ENCODE measurements around the gene CGNL1.

CGNL1 gene

DNA sequence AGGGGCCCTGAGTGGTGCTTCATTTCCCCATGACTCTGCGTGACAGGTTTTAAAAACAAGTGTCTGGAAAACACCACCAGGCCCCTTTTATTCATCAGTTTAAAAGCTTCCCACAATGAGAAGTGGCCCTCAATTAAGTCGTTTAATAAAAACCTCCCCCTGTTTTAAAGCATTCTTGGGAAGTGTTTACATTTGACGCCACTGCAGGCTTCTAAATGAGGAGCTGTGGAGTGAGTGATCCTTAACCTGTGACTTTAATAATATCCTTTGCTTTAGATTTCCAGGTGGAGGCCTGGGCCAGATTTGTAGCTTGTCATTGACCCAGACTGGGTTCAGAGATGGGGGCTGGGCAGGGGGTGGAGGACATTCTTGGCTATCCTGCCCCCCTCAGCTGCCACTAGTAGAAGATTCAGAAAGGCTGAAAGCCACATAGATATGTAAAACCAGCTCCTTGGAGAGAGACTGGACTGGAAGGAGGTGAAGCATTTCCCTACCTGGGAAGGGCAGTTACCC, 11.3 kb downstream of the CGNL1 start:
- DNase-seq = no peak
- no peak overlapping the region for H3K9ac ChIP-seq (ENCODE audit: low read length)

DNA sequence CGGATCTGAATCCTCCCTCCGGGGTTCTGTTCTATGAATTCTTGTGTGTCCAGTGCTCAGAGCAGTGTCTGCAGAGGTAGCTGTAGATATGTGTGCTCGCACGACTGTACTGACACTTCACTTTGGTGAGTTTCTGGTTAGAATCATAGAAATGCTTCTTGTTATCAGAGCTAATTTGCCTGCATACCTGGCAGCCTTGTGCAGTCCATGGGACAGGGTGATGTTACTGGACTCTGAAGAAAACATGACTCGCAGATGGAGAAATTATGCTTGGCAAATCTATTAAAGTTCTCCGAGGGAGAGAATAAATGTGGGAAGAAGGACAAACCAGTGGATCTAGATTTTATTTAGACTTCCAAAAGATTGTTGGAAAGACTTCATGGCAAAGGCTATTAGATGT, 12.2 kb downstream of the CGNL1 start:
- no peak overlapping the region for H3K9ac ChIP-seq (ENCODE audit: low read length)
- no peaks in the 10 kb centered on the region for H3K4me1 ChIP-seq (ENCODE audit: low read length)
- H2AFZ ChIP-seq (ENCODE audit: low read length) = no peak overlapping the region
- DNase-seq = no peak
- H3K27me3 ChIP-seq (replicated peaks; ENCODE audit: insufficient read depth, low read length) = no peaks in the 10 kb centered on the region
- H3K27ac ChIP-seq (ENCODE audit: low read length) = no peak overlapping the region
- no peaks in the 10 kb centered on the region for H3K79me2 ChIP-seq (ENCODE audit: low read length)
- H4K20me1 ChIP-seq (ENCODE audit: insufficient read depth, low read length) = no peaks in the 10 kb centered on the region
- no peak overlapping the region for H3K4me3 ChIP-seq (ENCODE audit: low read length)
- H3K9me2 ChIP-seq (replicated peaks; ENCODE audit: insufficient read depth, low read length) = no peaks in the 10 kb centered on the region
- H3K36me3 ChIP-seq (replicated peaks; ENCODE audit: insufficient read depth, low read length) = no peaks in the 10 kb centered on the region
- no peaks in the 10 kb centered on the region for H3F3A ChIP-seq (ENCODE audit: insufficient read depth, low read length)
- TF ChIP-seq EZH2 (optimal IDR thresholded peaks at IDR 0.05; ENCODE audit: low read depth, low read length) = no peak
- no peak for TF ChIP-seq EZH2phosphoT487 (IDR thresholded peaks at IDR 0.05; ENCODE audit: low read length)
- TF ChIP-seq, protein P1, sequence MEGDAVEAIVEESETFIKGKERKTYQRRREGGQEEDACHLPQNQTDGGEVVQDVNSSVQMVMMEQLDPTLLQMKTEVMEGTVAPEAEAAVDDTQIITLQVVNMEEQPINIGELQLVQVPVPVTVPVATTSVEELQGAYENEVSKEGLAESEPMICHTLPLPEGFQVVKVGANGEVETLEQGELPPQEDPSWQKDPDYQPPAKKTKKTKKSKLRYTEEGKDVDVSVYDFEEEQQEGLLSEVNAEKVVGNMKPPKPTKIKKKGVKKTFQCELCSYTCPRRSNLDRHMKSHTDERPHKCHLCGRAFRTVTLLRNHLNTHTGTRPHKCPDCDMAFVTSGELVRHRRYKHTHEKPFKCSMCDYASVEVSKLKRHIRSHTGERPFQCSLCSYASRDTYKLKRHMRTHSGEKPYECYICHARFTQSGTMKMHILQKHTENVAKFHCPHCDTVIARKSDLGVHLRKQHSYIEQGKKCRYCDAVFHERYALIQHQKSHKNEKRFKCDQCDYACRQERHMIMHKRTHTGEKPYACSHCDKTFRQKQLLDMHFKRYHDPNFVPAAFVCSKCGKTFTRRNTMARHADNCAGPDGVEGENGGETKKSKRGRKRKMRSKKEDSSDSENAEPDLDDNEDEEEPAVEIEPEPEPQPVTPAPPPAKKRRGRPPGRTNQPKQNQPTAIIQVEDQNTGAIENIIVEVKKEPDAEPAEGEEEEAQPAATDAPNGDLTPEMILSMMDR (IDR thresholded peaks at IDR 0.05; ENCODE audit: low read length) = no peak
- no peak overlapping the region for H3K4me2 ChIP-seq (ENCODE audit: low read depth, low read length)
- H3K9me3 ChIP-seq (replicated peaks; ENCODE audit: insufficient read depth, low read length) = no peaks in the 10 kb centered on the region

More for the DNA sequence above, 11.3 kb downstream of the CGNL1 start:
- no peaks in the 10 kb centered on the region for H3K27me3 ChIP-seq (replicated peaks; ENCODE audit: insufficient read depth, low read length)
- no peaks in the 10 kb centered on the region for H3K9me2 ChIP-seq (replicated peaks; ENCODE audit: insufficient read depth, low read length)
- no peaks in the 10 kb centered on the region for H3F3A ChIP-seq (ENCODE audit: insufficient read depth, low read length)
- TF ChIP-seq EZH2 (optimal IDR thresholded peaks at IDR 0.05; ENCODE audit: low read depth, low read length) (no peak), EZH2phosphoT487 (IDR thresholded peaks at IDR 0.05; ENCODE audit: low read length) (no peak)
- TF ChIP-seq, protein P1 (IDR thresholded peaks at IDR 0.05; ENCODE audit: low read length) = no peak
- no peak overlapping the region for H2AFZ ChIP-seq (ENCODE audit: low read length)
- H3K27ac ChIP-seq (ENCODE audit: low read length) = no peak overlapping the region
- H4K20me1 ChIP-seq (ENCODE audit: insufficient read depth, low read length) = no peaks in the 10 kb centered on the region
- no peaks in the 10 kb centered on the region for H3K36me3 ChIP-seq (replicated peaks; ENCODE audit: insufficient read depth, low read length)
- no peak overlapping the region for H3K4me3 ChIP-seq (ENCODE audit: low read length)
- H3K4me1 ChIP-seq (ENCODE audit: low read length) = no peaks in the 10 kb centered on the region
- H3K4me2 ChIP-seq (ENCODE audit: low read depth, low read length) = no peak overlapping the region
- H3K79me2 ChIP-seq (ENCODE audit: low read length) = no peaks in the 10 kb centered on the region
- no peaks in the 10 kb centered on the region for H3K9me3 ChIP-seq (replicated peaks; ENCODE audit: insufficient read depth, low read length)

DNA sequence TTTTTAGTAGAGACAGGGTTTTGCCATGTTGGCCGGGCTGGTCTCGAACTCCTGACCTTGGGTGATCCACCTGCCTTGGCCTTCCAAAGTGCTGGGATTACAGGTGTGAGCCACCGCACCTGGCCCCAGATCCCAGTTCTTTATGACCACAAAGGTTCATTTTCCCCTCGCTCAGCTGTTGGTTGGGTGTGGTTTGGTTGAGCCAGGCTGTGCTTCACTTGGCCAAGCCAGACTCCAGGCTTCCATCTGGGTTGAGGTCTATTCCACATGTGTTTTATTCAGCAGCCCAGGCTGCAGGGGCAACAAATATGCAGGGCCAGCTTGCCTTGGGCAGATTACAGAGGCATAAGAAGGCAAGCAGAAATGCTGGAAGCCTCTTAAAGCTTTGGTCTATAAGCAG, 13.7 kb downstream of the CGNL1 start:
- Histone ChIP-seq H3F3A (ENCODE audit: insufficient read depth, low read length) (no peaks in the 10 kb centered on the region), H3K9me2 (replicated peaks; ENCODE audit: insufficient read depth, low read length) (no peaks in the 10 kb centered on the region), H3K4me1 (ENCODE audit: low read length) (no peaks in the 10 kb centered on the region), H3K79me2 (ENCODE audit: low read length) (no peaks in the 10 kb centered on the region), H3K4me2 (ENCODE audit: low read depth, low read length) (no peak overlapping the region), H3K4me3 (ENCODE audit: low read length) (no peak overlapping the region), H4K20me1 (ENCODE audit: insufficient read depth, low read length) (no peaks in the 10 kb centered on the region), H3K9ac (ENCODE audit: low read length) (no peak overlapping the region), H3K9me3 (replicated peaks; ENCODE audit: insufficient read depth, low read length) (no peaks in the 10 kb centered on the region), H2AFZ (ENCODE audit: low read length) (no peak overlapping the region), H3K36me3 (replicated peaks; ENCODE audit: insufficient read depth, low read length) (no peaks in the 10 kb centered on the region), H3K27ac (ENCODE audit: low read length) (no peak overlapping the region), H3K27me3 (replicated peaks; ENCODE audit: insufficient read depth, low read length) (no peaks in the 10 kb centered on the region)
- TF ChIP-seq EZH2phosphoT487 (IDR thresholded peaks at IDR 0.05; ENCODE audit: low read length) (no peak), EZH2 (optimal IDR thresholded peaks at IDR 0.05; ENCODE audit: low read depth, low read length) (no peak)
- TF ChIP-seq, protein P1 (IDR thresholded peaks at IDR 0.05; ENCODE audit: low read length) = no peak
- DNase-seq = no peak
